HepG2 (cell line): ENCODE measurements around the gene NR2F6.

Experiments
- CTCF ChIP-seq: sonication (generic); formaldehyde crosslinking; IDR thresholded peaks from 2 replicates; pipeline ENCODE4 v1.5.0; 2020; ENCODE audit warnings: mild to moderate bottlenecking, missing genetic modification reagents, moderate library complexity
- GTF2F1 ChIP-seq: fragments of 150-350 bp; IDR thresholded peaks from 2 replicates; pipeline ENCODE4 v1.6.1; 2014; ENCODE audit warnings: low read length
- MIER3 ChIP-seq: IDR thresholded peaks from 2 replicates; pipeline ENCODE4 v1.6.1; 2016; ENCODE audit warnings: missing compliant biosample characterization, borderline replicate concordance
- POLR2AphosphoS5 ChIP-seq: IDR thresholded peaks from 2 replicates; pipeline ENCODE4 v1.6.1; 2012; ENCODE audit warnings: low read depth, low read length
- ZBTB20 ChIP-seq: sonication (generic); formaldehyde crosslinking; IDR thresholded peaks from 2 replicates; pipeline ENCODE4 v1.8.1; 2023; ENCODE audit warnings: missing genetic modification reagents, low read depth, mild to moderate bottlenecking, borderline replicate concordance
- ZNF121 ChIP-seq: sonication (generic); formaldehyde crosslinking; IDR thresholded peaks from 2 replicates; pipeline ENCODE4 v1.5.0; 2020; ENCODE audit warnings: mild to moderate bottlenecking, missing genetic modification reagents
- ZNF354B ChIP-seq: sonication (generic); formaldehyde crosslinking; IDR thresholded peaks from 2 replicates; pipeline ENCODE4 v1.8.0; 2022; ENCODE audit warnings: mild to moderate bottlenecking, missing genetic modification reagents
- ZZZ3 ChIP-seq: sonication (generic); formaldehyde crosslinking; IDR thresholded peaks from 2 replicates; pipeline ENCODE4 v1.4.0; 2020; ENCODE audit warnings: missing genetic modification reagents, mild to moderate bottlenecking, borderline replicate concordance
- TF ChIP-seq, protein P1 (sequence below): sonication (generic); formaldehyde crosslinking; IDR thresholded peaks from 2 replicates; pipeline ENCODE4 v1.8.0; 2022; ENCODE audit warnings: missing genetic modification reagents, mild to moderate bottlenecking, inconsistent platforms, borderline replicate concordance
- TF ChIP-seq, protein P2 (sequence below): sonication (generic); formaldehyde crosslinking; IDR thresholded peaks from 2 replicates; pipeline ENCODE4 v1.4.0; 2020; ENCODE audit warnings: missing genetic modification reagents

DNA sequence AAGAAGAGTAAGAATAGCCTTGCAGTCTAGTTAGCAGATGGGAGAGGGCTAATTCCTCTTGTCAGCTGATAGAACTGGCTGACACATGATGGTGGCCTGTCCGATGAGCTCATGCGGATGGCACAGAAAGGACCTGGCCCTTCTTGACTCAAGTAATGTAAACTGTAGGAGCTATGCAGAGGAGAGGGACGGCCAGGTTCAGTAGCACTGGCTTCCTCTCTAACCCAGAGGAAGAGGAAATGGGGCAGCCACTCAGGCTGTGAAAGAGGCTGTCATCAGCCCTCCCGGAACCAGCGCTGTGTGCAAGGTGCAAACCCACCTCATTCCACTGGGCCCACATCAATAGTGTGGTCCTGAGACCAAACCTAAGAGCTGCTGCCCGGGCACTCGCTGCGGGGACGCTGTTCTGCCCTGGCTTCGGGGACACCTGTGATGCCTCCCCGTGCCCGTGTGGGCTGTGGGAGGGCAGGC lies 61.3 kb downstream of the NR2F6 start:
- TF ChIP-seq ZNF121 (CRISPR knock-in tag): no peak
- no peak for TF ChIP-seq ZZZ3 (CRISPR knock-in tag)
- no peak for TF ChIP-seq CTCF
- TF ChIP-seq, protein P1, sequence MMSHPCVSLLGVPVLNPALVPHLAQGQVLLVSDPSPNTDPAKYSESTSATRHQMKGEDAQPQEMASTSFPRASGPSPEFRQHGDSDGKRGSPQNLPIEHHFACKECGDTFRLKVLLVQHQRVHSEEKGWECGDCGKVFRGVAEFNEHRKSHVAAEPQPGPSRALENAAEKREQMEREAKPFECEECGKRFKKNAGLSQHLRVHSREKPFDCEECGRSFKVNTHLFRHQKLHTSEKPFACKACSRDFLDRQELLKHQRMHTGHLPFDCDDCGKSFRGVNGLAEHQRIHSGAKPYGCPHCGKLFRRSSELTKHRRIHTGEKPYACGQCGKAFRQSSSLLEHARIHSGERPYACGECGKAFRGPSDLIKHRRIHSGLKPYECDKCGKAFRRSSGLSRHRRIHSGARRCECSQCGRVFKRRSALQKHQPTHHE (CRISPR knock-in tag): no peak
- no peak for TF ChIP-seq MIER3 (CRISPR knock-in tag)
- TF ChIP-seq, protein P2, sequence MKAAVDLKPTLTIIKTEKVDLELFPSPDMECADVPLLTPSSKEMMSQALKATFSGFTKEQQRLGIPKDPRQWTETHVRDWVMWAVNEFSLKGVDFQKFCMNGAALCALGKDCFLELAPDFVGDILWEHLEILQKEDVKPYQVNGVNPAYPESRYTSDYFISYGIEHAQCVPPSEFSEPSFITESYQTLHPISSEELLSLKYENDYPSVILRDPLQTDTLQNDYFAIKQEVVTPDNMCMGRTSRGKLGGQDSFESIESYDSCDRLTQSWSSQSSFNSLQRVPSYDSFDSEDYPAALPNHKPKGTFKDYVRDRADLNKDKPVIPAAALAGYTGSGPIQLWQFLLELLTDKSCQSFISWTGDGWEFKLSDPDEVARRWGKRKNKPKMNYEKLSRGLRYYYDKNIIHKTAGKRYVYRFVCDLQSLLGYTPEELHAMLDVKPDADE (CRISPR knock-in tag): no peak
- no peak for TF ChIP-seq ZBTB20
- TF ChIP-seq POLR2AphosphoS5: no peak
- no peak for TF ChIP-seq ZNF354B
- TF ChIP-seq GTF2F1: no peak
